HepG2 (cell line): ENCODE results near the gene PNKD. TPM values are rescaled to one million over a fixed set of nuclear protein-coding genes. Genes with fewer than 3 reads are reported as not detected.

ENCODE experiments used
- ATAC-seq: fragments of 200-7000 bp; cut with Tn5 transposase; 3 replicates; pipeline ENCODE4 v1.9.1; 2020; ENCODE audit warnings: mild to moderate bottlenecking, moderate library complexity
- BruUV-seq: library from RNA; stranded (reverse); fragments of 400-500 nt; replicated peaks from 2 replicates; lab custom pipeline; 2021; lab: Mats Ljungman, UMichigan
- CTCF ChIA-PET: fragments of 300-600 bp; formaldehyde crosslinking; extraction: SDS; loops from one replicate; lab custom pipeline; 2021; ENCODE audit warnings: low total read pairs, inconsistent platforms, low intra/inter-chr PET ratio; lab: Yijun Ruan, JAX
- POLR2A ChIA-PET: fragments of 350-600 bp; sonication (Branson Sonifier 250); formaldehyde crosslinking; loops from one replicate; lab custom pipeline; 2020; ENCODE audit warnings: antibody characterized with exemption, inconsistent platforms; lab: Yijun Ruan, JAX
- DNase-seq: peaks from one replicate; pipeline ENCODE4 v3.0.0-alpha.2; 2015; ENCODE audit warnings: low spot score
- FAIRE-seq: peaks from 3 replicates; lab custom pipeline; 2011; peaks lifted over from hg19 to GRCh38; lab: Jason Lieb, UNC
- H2AFZ ChIP-seq: one replicate; pipeline ENCODE4 v1.6.1; 2011; ENCODE audit warnings: low read length, inconsistent platforms
- H3K27ac ChIP-seq: fragments of 300-600 bp; 3 replicates; pipeline ENCODE4 v1.8.0; 2011; ENCODE audit warnings: mixed run types, mild to moderate bottlenecking, mixed read lengths, low read length, inconsistent platforms; ENCODE audit not compliant: insufficient read depth; ENCODE audit errors: extremely low read length
- H3K27me3 ChIP-seq, 2 experiments: fragments of 200-600 bp in 1 of 2; 2 replicates in 1 of 2; 3 replicates in 1 of 2; pipeline versions ENCODE4 v1.6.0 to v1.8.0; 2011; ENCODE audit warnings: low read length in 2 of 2, mild to moderate bottlenecking in 2 of 2, moderate library complexity in 2 of 2, inconsistent platforms in 1 of 2; ENCODE audit not compliant: insufficient read depth in 2 of 2, control insufficient read depth in 1 of 2
- H3K36me3 ChIP-seq, 2 experiments: fragments of 200-600 bp in 1 of 2; replicated peaks in 1 of 2; 2 replicates in 1 of 2; 3 replicates in 1 of 2; pipeline versions ENCODE4 v1.5.1 to v1.8.0; 2011; ENCODE audit warnings: low read length in 2 of 2, inconsistent platforms in 1 of 2; ENCODE audit not compliant: insufficient read depth in 2 of 2, control insufficient read depth in 1 of 2
- H3K4me1 ChIP-seq: 2 replicates; pipeline ENCODE4 v1.5.1; 2012; ENCODE audit warnings: low read length, inconsistent platforms; ENCODE audit not compliant: insufficient read depth
- H3K4me2 ChIP-seq: 2 replicates; pipeline ENCODE4 v1.6.0; 2011; ENCODE audit warnings: low read depth, low read length, inconsistent platforms
- H3K4me3 ChIP-seq, 3 experiments: fragments of 200-600 bp in 1 of 3; sonication (generic), shearing (Covaris generic) in 1 of 3; replicated peaks in 1 of 3; 2 replicates each; pipeline ENCODE4 v1.5.1; 2011 to 2016; ENCODE audit warnings: low read length in 3 of 3, inconsistent platforms in 2 of 3, low read depth in 2 of 3, mild to moderate bottlenecking in 2 of 3, control low read depth in 1 of 3, mixed read lengths in 1 of 3; ENCODE audit not compliant: insufficient read depth in 1 of 3
- H3K79me2 ChIP-seq: one replicate; pipeline ENCODE4 v1.6.1; 2011; ENCODE audit warnings: low read length, inconsistent platforms; ENCODE audit not compliant: insufficient read depth
- H3K9ac ChIP-seq: 2 replicates; pipeline ENCODE4 v1.6.0; 2011; ENCODE audit warnings: mild to moderate bottlenecking, low read depth, low read length, inconsistent platforms; ENCODE audit not compliant: insufficient read depth
- H3K9me3 ChIP-seq: 2 replicates; pipeline ENCODE4 v1.5.1; 2012; ENCODE audit warnings: mild to moderate bottlenecking, low read length
- H4K20me1 ChIP-seq: 2 replicates; pipeline ENCODE4 v1.6.0; 2011; ENCODE audit warnings: inconsistent platforms, mild to moderate bottlenecking, low read length, moderate library complexity; ENCODE audit not compliant: insufficient read depth
- DNMT1 ChIP-seq: sonication (generic); formaldehyde crosslinking; IDR thresholded peaks from 2 replicates; pipeline ENCODE4 v1.5.1; 2020; ENCODE audit warnings: mild to moderate bottlenecking, missing genetic modification reagents
- ESRRA ChIP-seq: sonication (generic); formaldehyde crosslinking; IDR thresholded peaks from 2 replicates; pipeline ENCODE4 v1.5.1; 2020; ENCODE audit warnings: mild to moderate bottlenecking, low read depth, missing genetic modification reagents
- FOXO4 ChIP-seq: sonication (generic); formaldehyde crosslinking; conservative IDR thresholded peaks from 2 replicates; pipeline ENCODE4 v1.8.1; 2023; ENCODE audit warnings: missing genetic modification reagents
- HIVEP1 ChIP-seq: sonication (generic); formaldehyde crosslinking; IDR thresholded peaks from 2 replicates; pipeline ENCODE4 v1.4.0; 2020; ENCODE audit warnings: mild to moderate bottlenecking, missing genetic modification reagents
- NCOA2 ChIP-seq: sonication (generic); formaldehyde crosslinking; IDR thresholded peaks from 2 replicates; pipeline ENCODE4 v1.8.0; 2022; ENCODE audit warnings: inconsistent platforms
- PAXIP1 ChIP-seq: sonication (generic); formaldehyde crosslinking; conservative IDR thresholded peaks from 2 replicates; pipeline ENCODE4 v1.4.0; 2020; ENCODE audit warnings: mild to moderate bottlenecking, missing genetic modification reagents, moderate library complexity
- RBM39 ChIP-seq: fragments of 200-400 bp; formaldehyde crosslinking; IDR thresholded peaks from one replicate; pipeline ENCODE4 v1.6.1; 2018; ENCODE audit warnings: antibody characterized with exemption, mild to moderate bottlenecking, low read depth, low read length; ENCODE audit not compliant: poor library complexity, severe bottlenecking
- SOX13 ChIP-seq, 3 experiments: fragments of 450-650 bp in 1 of 3; sonication (generic) in 1 of 3; formaldehyde crosslinking in 1 of 3; IDR thresholded peaks in 2 of 3; conservative IDR thresholded peaks in 1 of 3; 2 replicates each; pipeline versions ENCODE4 v1.5.0 to v1.6.1; 2016 to 2020; ENCODE audit warnings: antibody characterized with exemption in 1 of 3, mild to moderate bottlenecking in 1 of 3, missing compliant biosample characterization in 1 of 3, missing genetic modification reagents in 1 of 3, moderate library complexity in 1 of 3
- ZNF331 ChIP-seq: sonication (generic); formaldehyde crosslinking; IDR thresholded peaks from 2 replicates; pipeline ENCODE4 v1.4.0; 2020; ENCODE audit warnings: missing genetic modification reagents
- ZNF33B ChIP-seq: sonication (generic); formaldehyde crosslinking; IDR thresholded peaks from 2 replicates; pipeline ENCODE4 v1.5.1; 2020; ENCODE audit warnings: mild to moderate bottlenecking, missing genetic modification reagents
- ZNF598 ChIP-seq: sonication (generic); formaldehyde crosslinking; IDR thresholded peaks from 2 replicates; pipeline ENCODE4 v1.5.1; 2020; ENCODE audit warnings: mild to moderate bottlenecking, missing genetic modification reagents, borderline replicate concordance
- ZNF772 ChIP-seq: sonication (generic); formaldehyde crosslinking; IDR thresholded peaks from 2 replicates; pipeline ENCODE4 v1.5.0; 2020; ENCODE audit warnings: mild to moderate bottlenecking, missing genetic modification reagents
- WGBS: methylation state at CpG from one replicate; pipeline ENCODE4 v1.1.6; 2017; ENCODE audit warnings: low lambda C conversion rate; 5-methylcytosine and 5-hydroxymethylcytosine counted together
- in situ Hi-C: cut with HindIII; loops from 2 replicates; pipeline ENCODE4 v1.10.0; 2017; ENCODE audit warnings: low pct_unique_long_range_greater_than_20kb; ENCODE audit not compliant: extremely low pct_ligation_motif_present
- intact Hi-C: fragments of 100-400 bp; cut with micrococcal nuclease; formaldehyde crosslinking; loops from one replicate; pipeline ENCODE4 v1.10.0; 2022; ENCODE audit not compliant: unreplicated experiment
- polyA plus RNA-seq, 8 experiments: library from polyadenylated mRNA; depleted of rRNA in 3 of 8; stranded (reverse) in 7 of 8; unstranded in 1 of 8; fragments of >200 nt; fragmentation: Illumina TruSeq in 4 of 8; extraction: Trizol in 4 of 8; gene quantifications; 2 replicates each; pipeline versions ENCODE4 v1.2.1 to v1.2.3, GENCODE V29; 2011 to 2016; ENCODE audit warnings: low read depth in 4 of 8, missing spikeins in 1 of 8, mixed read lengths in 1 of 8; ENCODE audit not compliant: insufficient read depth in 1 of 8
- total RNA-seq, 5 experiments: library from RNA; depleted of rRNA; stranded (reverse); fragments of >200 nt; fragmentation: Illumina TruSeq; extraction: Trizol; gene quantifications; 2 replicates each; pipeline ENCODE4 v1.2.3, GENCODE V29; 2016; ENCODE audit warnings: low read depth in 1 of 5

Gene PNKD
- total and polyA plus RNA-seq, 2 of the 13 experiments (the other 11 are each of a cell fraction or from before 2014, with no cell fraction given), result 55.9 to 80.4 TPM

- H3K79me2 ChIP-seq, result no peaks in the 10 kb centered on the region
- no peak overlapping the region for H2AFZ ChIP-seq
- H3K9ac ChIP-seq, result no peak overlapping the region
- no peaks in the 10 kb centered on the region for H3K9me3 ChIP-seq
- 84% methylated on average over 2 of the region's 2 CpGs for WGBS
- peak overlapping the region; percentile 40 for H3K27ac ChIP-seq
- in situ Hi-C loops (no loop called here), intact Hi-C loops (no loop called here)
- ChIA-PET CTCF (no interaction called here), POLR2A (interaction anchor here (1.0 to 1.5 kb wide), 8 partner anchors 14 to 78 kb away, joined by 3 to 10 read pairs (median 4); partner anchors contain the start of genes AAMP, ARPC2 and PNKD)
- H4K20me1 ChIP-seq, result peaks cover 5% of the 10 kb centered on the region; the same call in 1 of the 2 replicates
- ATAC-seq, result peak; percentile 61
- H3K4me3 ChIP-seq, result peak overlapping the region in 2 of 3 experiments; percentile 2 to 3; a peak in 2 of 6 replicates
- DNase-seq, result no peak
- no peak for FAIRE-seq
- TF ChIP-seq FOXO4 (0 out of 2 replicates have a peak, but pooled peaks have one; percentile 1), NCOA2 (CRISPR knock-in tag) (0 out of 2 replicates have a peak, but pooled peaks have one; percentile 2), RBM39 (no peak)
- H3K27me3 ChIP-seq, result no peaks in the 10 kb centered on the region
- BruUV-seq, result no TSS peak
- H3K4me2 ChIP-seq, result peak overlapping the region; percentile 60
- peaks cover 31% of the 10 kb centered on the region for H3K4me1 ChIP-seq
- peaks cover 45 to 77% of the 10 kb centered on the region in 2 experiments for H3K36me3 ChIP-seq
Measured at GRCh38 chr2:218244665-218245064, 25.7 kb upstream of the PNKD start.

GRCh38 chr2:218245214-218245613 lies 25.1 kb upstream of the PNKD start:
- in situ Hi-C loops (no loop called here), intact Hi-C loops (no loop called here)
- ChIA-PET POLR2A (interaction anchor here (1.0 to 1.5 kb wide), 8 partner anchors 14 to 78 kb away, joined by 3 to 10 read pairs (median 4); partner anchors contain the start of genes AAMP, ARPC2 and PNKD), CTCF (no interaction called here)
- DNase-seq (peak; percentile 54), FAIRE-seq (peak; percentile 95), ATAC-seq (peak; percentile 87)
- peak overlapping the region in 2 of 3 experiments; percentile 2 to 3; a peak in 2 of 6 replicates for H3K4me3 ChIP-seq
- peaks cover 49 to 80% of the 10 kb centered on the region in 2 experiments for H3K36me3 ChIP-seq
- no TSS peak for BruUV-seq
- WGBS, result 33% methylated on average over 5 of the region's 5 CpGs
- no peak overlapping the region for H3K9ac ChIP-seq
- H2AFZ ChIP-seq, result no peak overlapping the region
- H4K20me1 ChIP-seq, result peaks cover 5% of the 10 kb centered on the region; the same call in 1 of the 2 replicates
- H3K4me2 ChIP-seq, result peak overlapping the region; percentile 60
- no peaks in the 10 kb centered on the region for H3K27me3 ChIP-seq
- no peaks in the 10 kb centered on the region for H3K9me3 ChIP-seq
- peak overlapping the region; percentile 40 for H3K27ac ChIP-seq
- no peaks in the 10 kb centered on the region for H3K79me2 ChIP-seq
- H3K4me1 ChIP-seq, result peaks cover 31% of the 10 kb centered on the region
- no peak for TF ChIP-seq ESRRA (CRISPR knock-in tag)
- TF ChIP-seq ZNF33B, result 0 out of 2 replicates have a peak, but pooled peaks have one; percentile 36
- peak; percentile 59 for TF ChIP-seq PAXIP1 (CRISPR knock-in tag)
- TF ChIP-seq ZNF772 (CRISPR knock-in tag), result peak; percentile 36; the same call in 1 of the 2 replicates
- TF ChIP-seq DNMT1 (CRISPR knock-in tag), result no peak
- TF ChIP-seq SOX13 (IDR thresholded peaks at IDR 0.05), result no peak
- peak in 1 of 2 experiments; percentile 28; a peak in 1 of 4 replicates for TF ChIP-seq SOX13 (CRISPR knock-in tag; conservative IDR thresholded peaks at IDR 0.05 in 1 of 2, IDR thresholded peaks at IDR 0.05 in 1 of 2)
- peak; percentile 76; the same call in 1 of the 2 replicates for TF ChIP-seq ZNF598 (CRISPR knock-in tag)
- TF ChIP-seq ZNF331 (CRISPR knock-in tag), result peak; percentile 44; the same call in 1 of the 2 replicates
- 0 out of 2 replicates have a peak, but pooled peaks have one; percentile 39 for TF ChIP-seq HIVEP1 (CRISPR knock-in tag)
